ENCODE results near the gene ADD2. TPM values are rescaled to one million over a fixed set of nuclear protein-coding genes. Genes with fewer than 3 reads are reported as not detected.

Gene ADD2
- total RNA-seq, 3 donors from 2014 or later (not counting 1 experiment from before 2014, with no cell fraction given), result 0.16 to 1.4 (median 0.40) TPM

GRCh38 chr2:70785137-70785911 is 17.3 kb upstream of the ADD2 start:
- peaks cover 8% of the 10 kb centered on the region for H3K27me3 ChIP-seq (ENCODE audit: control insufficient read depth, insufficient read depth, low read length)
- peaks cover 10% of the 10 kb centered on the region for H3K4me1 ChIP-seq (ENCODE audit: control insufficient read depth, insufficient read depth, low read length)
- H3K9me3 ChIP-seq (ENCODE audit: control insufficient read depth, insufficient read depth, low read length), result no peaks in the 10 kb centered on the region
- H3K27ac ChIP-seq (ENCODE audit: low read length), result no peak overlapping the region
- TF ChIP-seq CTCF (IDR thresholded peaks at IDR 0.05), result peak; percentile 19
- DNase-seq (peak; percentile 23 to 71), ATAC-seq (peak; percentile 58 to 62 (median 58))
- Mint-ChIP-seq H3K4me3 (no peak overlapping the region), H3K4me1 (peaks cover 14 to 16% of the 10 kb centered on the region in 2 donors), H3K9me3 (no peaks in the 10 kb centered on the region), H3K27me3 (ENCODE audit: low read depth in 2 of 2) (peaks cover 31 to 40% of the 10 kb centered on the region in 2 donors), H3K27ac (no peak overlapping the region), H3K36me3 (no peaks in the 10 kb centered on the region)
- intact Hi-C loops (cut with micrococcal nuclease), result no loop called here
- H3K4me3 ChIP-seq (ENCODE audit: low read length), result no peak overlapping the region
- no peaks in the 10 kb centered on the region for H3K36me3 ChIP-seq (ENCODE audit: control insufficient read depth, insufficient read depth, low read length)
- 15% methylated on average over 5 of the region's 7 CpGs for WGBS (ENCODE audit: insufficient coverage)

- Mint-ChIP-seq H3K27me3 (ENCODE audit: low read depth in 2 of 2) (peaks cover 34 to 43% of the 10 kb centered on the region in 2 donors), H3K9me3 (no peaks in the 10 kb centered on the region), H3K36me3 (no peaks in the 10 kb centered on the region), H3K27ac (no peak overlapping the region), H3K4me3 (peak overlapping the region; percentile 21), H3K4me1 (peaks cover 8 to 13% of the 10 kb centered on the region in 2 donors)
- H3K27ac ChIP-seq (ENCODE audit: low read length), result no peak overlapping the region
- no peaks in the 10 kb centered on the region for H3K36me3 ChIP-seq (ENCODE audit: control insufficient read depth, insufficient read depth, low read length)
- no peaks in the 10 kb centered on the region for H3K9me3 ChIP-seq (ENCODE audit: control insufficient read depth, insufficient read depth, low read length)
- DNase-seq (no peak), ATAC-seq (no peak)
- intact Hi-C loops (cut with micrococcal nuclease), result no loop called here
- peaks cover 3% of the 10 kb centered on the region for H3K27me3 ChIP-seq (ENCODE audit: control insufficient read depth, insufficient read depth, low read length)
- 90% methylated on average over 2 of the region's 2 CpGs for WGBS (ENCODE audit: insufficient coverage)
- no peak overlapping the region for H3K4me3 ChIP-seq (ENCODE audit: low read length)
- TF ChIP-seq CTCF (IDR thresholded peaks at IDR 0.05), result no peak
- H3K4me1 ChIP-seq (ENCODE audit: control insufficient read depth, insufficient read depth, low read length), result no peaks in the 10 kb centered on the region
Observed at GRCh38 chr2:70784320-70784719, 16.3 kb upstream of the ADD2 start.

- ATAC-seq (no peak), DNase-seq (no peak)
- intact Hi-C loops (cut with micrococcal nuclease), result no loop called here
- Histone ChIP-seq H3K4me3 (ENCODE audit: low read length) (no peak overlapping the region), H3K27ac (ENCODE audit: low read length) (no peak overlapping the region), H3K36me3 (ENCODE audit: control insufficient read depth, insufficient read depth, low read length) (no peaks in the 10 kb centered on the region), H3K4me1 (ENCODE audit: control insufficient read depth, insufficient read depth, low read length) (no peaks in the 10 kb centered on the region), H3K9me3 (ENCODE audit: control insufficient read depth, insufficient read depth, low read length) (no peaks in the 10 kb centered on the region), H3K27me3 (ENCODE audit: control insufficient read depth, insufficient read depth, low read length) (peaks cover 5% of the 10 kb centered on the region)
- Mint-ChIP-seq H3K27me3 (ENCODE audit: low read depth in 2 of 2) (peaks cover 34 to 36% of the 10 kb centered on the region in 2 donors), H3K9me3 (no peaks in the 10 kb centered on the region), H3K36me3 (no peaks in the 10 kb centered on the region), H3K4me3 (no peak overlapping the region), H3K27ac (no peak overlapping the region), H3K4me1 (peaks cover under 1 to 12% of the 10 kb centered on the region in 2 donors)
- no peak for TF ChIP-seq CTCF (IDR thresholded peaks at IDR 0.05)
- 91% methylated on average over 8 of the region's 8 CpGs for WGBS (ENCODE audit: insufficient coverage)
Observed at GRCh38 chr2:70779911-70780545, 12.0 kb upstream of the ADD2 start.
